ENCODE data around the gene LARP1.

GRCh38 chr5:154830596-154830995 is 75.4 kb downstream of the LARP1 start:
- TF ChIP-seq, protein P1, sequence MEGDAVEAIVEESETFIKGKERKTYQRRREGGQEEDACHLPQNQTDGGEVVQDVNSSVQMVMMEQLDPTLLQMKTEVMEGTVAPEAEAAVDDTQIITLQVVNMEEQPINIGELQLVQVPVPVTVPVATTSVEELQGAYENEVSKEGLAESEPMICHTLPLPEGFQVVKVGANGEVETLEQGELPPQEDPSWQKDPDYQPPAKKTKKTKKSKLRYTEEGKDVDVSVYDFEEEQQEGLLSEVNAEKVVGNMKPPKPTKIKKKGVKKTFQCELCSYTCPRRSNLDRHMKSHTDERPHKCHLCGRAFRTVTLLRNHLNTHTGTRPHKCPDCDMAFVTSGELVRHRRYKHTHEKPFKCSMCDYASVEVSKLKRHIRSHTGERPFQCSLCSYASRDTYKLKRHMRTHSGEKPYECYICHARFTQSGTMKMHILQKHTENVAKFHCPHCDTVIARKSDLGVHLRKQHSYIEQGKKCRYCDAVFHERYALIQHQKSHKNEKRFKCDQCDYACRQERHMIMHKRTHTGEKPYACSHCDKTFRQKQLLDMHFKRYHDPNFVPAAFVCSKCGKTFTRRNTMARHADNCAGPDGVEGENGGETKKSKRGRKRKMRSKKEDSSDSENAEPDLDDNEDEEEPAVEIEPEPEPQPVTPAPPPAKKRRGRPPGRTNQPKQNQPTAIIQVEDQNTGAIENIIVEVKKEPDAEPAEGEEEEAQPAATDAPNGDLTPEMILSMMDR (IDR thresholded peaks at IDR 0.05; ENCODE audit: insufficient read depth, low read length, poor library complexity, severe bottlenecking) = no peak
- TF ChIP-seq EZH2phosphoT487 (conservative IDR thresholded peaks at IDR 0.05; ENCODE audit: low read length) = no peak
